Caco-2 (cell line): ENCODE measurements around the gene TRMT10B. TPM values are rescaled to one million over a fixed set of nuclear protein-coding genes. Genes with fewer than 3 reads are reported as not detected.

Experiments
- Bru-seq: library from RNA; stranded (reverse); fragments of 400-500 nt; gene quantifications from one replicate; lab custom pipeline; 2021; lab: Mats Ljungman, UMichigan
- BruChase-seq, 2 experiments: library from RNA; stranded (reverse); fragments of 400-500 nt; gene quantifications; one replicate each; lab custom pipeline; 2021; lab: Mats Ljungman, UMichigan
- BruUV-seq: library from RNA; stranded (reverse); fragments of 400-500 nt; replicated peaks from 2 replicates; lab custom pipeline; 2021; lab: Mats Ljungman, UMichigan
- CTCF ChIA-PET: fragments of 300-600 bp; sonication (Branson Sonifier 250); formaldehyde crosslinking; loops from one replicate; lab custom pipeline; 2022; ENCODE audit warnings: antibody characterized with exemption; lab: Charles Lee
- POLR2A ChIA-PET: fragments of 300-600 bp; sonication (Branson Sonifier 250); formaldehyde crosslinking; loops from one replicate; lab custom pipeline; 2022; ENCODE audit warnings: antibody characterized with exemption; lab: Charles Lee
- DNase-seq, 2 experiments: peaks; one replicate each; pipeline versions ENCODE4 v3.0.0 to v3.0.0-alpha.2; 2020 to 2022
- H3K27me3 ChIP-seq: replicated peaks from 2 replicates; pipeline ENCODE4 v1.6.0; 2011; ENCODE audit warnings: low read length; ENCODE audit not compliant: control insufficient read depth, insufficient read depth
- H3K36me3 ChIP-seq: 2 replicates; pipeline ENCODE4 v1.5.1; 2011; ENCODE audit warnings: low read length; ENCODE audit not compliant: control insufficient read depth, insufficient read depth
- H3K4me1 ChIP-seq: fragments of 250-450 bp; sonication (Bioruptor Pico); 2 replicates; pipeline ENCODE4 v1.5.1; 2020; ENCODE audit warnings: mild to moderate bottlenecking
- H3K4me3 ChIP-seq: 2 replicates; pipeline ENCODE4 v1.5.1; 2011; ENCODE audit warnings: low read depth, mild to moderate bottlenecking, control low read depth, low read length
- H3K9me3 ChIP-seq: fragments of 250-450 bp; sonication (Bioruptor Pico); 2 replicates; pipeline ENCODE4 v1.5.1; 2020; ENCODE audit warnings: mild to moderate bottlenecking, moderate library complexity
- H3K27ac Mint-ChIP-seq: one replicate; pipeline ENCODE4 v1.8.0; 2022; ENCODE audit warnings: mixed read lengths; ENCODE audit not compliant: unreplicated experiment
- H3K27me3 Mint-ChIP-seq: one replicate; pipeline ENCODE4 v1.8.0; 2022; ENCODE audit warnings: mixed read lengths; ENCODE audit not compliant: insufficient read depth, unreplicated experiment
- H3K36me3 Mint-ChIP-seq: one replicate; pipeline ENCODE4 v1.8.0; 2022; ENCODE audit warnings: mild to moderate bottlenecking, mixed read lengths; ENCODE audit not compliant: insufficient read depth, unreplicated experiment
- H3K4me1 Mint-ChIP-seq: one replicate; pipeline ENCODE4 v1.8.0; 2022; ENCODE audit warnings: low read depth, mixed read lengths; ENCODE audit not compliant: unreplicated experiment
- H3K4me3 Mint-ChIP-seq: one replicate; pipeline ENCODE4 v1.8.0; 2022; ENCODE audit warnings: mild to moderate bottlenecking, moderate library complexity, mixed read lengths; ENCODE audit not compliant: unreplicated experiment
- H3K9me3 Mint-ChIP-seq: one replicate; pipeline ENCODE4 v1.8.0; 2022; ENCODE audit warnings: mixed read lengths; ENCODE audit not compliant: unreplicated experiment
- CTCF ChIP-seq, 2 experiments: fragments of 200-600 bp in 1 of 2; IDR thresholded peaks; 1 replicate in 1 of 2; 2 replicates in 1 of 2; pipeline versions ENCODE4 v1.5.1 to v1.8.0; 2011 to 2022; ENCODE audit warnings: antibody characterized with exemption in 1 of 2, control low read depth in 1 of 2, inconsistent platforms in 1 of 2, low read depth in 1 of 2, low read length in 1 of 2, mild to moderate bottlenecking in 1 of 2, moderate library complexity in 1 of 2; ENCODE audit not compliant: insufficient read depth in 1 of 2, severe bottlenecking in 1 of 2, unreplicated experiment in 1 of 2
- intact Hi-C: fragments of 100-400 bp; cut with micrococcal nuclease; formaldehyde crosslinking; loops from one replicate; pipeline ENCODE4 v1.10.0; 2022; ENCODE audit not compliant: unreplicated experiment
- long read RNA-seq: library from polyadenylated mRNA; stranded (forward); transcript quantifications from one replicate; pipeline ENCODE4 v2.0.0, GENCODE V29; 2022
- total RNA-seq: library from RNA; stranded (reverse); gene quantifications from 2 replicates; pipeline ENCODE4 v1.2.3, GENCODE V29; 2022

The TRMT10B gene
- total RNA-seq: 7.8 and 10.0 TPM in 2 replicates
- percentile 67 among the genes with signal in this experiment for Bru-seq, nascent RNA
- BruChase-seq, experiment 1, labeled RNA remaining after a 2-hour chase: percentile 67 among the genes with signal in this experiment
- percentile 63 among the genes with signal in this experiment for BruChase-seq, experiment 2, labeled RNA remaining after a 6-hour chase
- long read RNA-seq, transcript TRMT10B-201 (9 exons, 2,281 nt): major isoform, 5 of 49 reads
- long read RNA-seq, partial matches to known transcripts: 2 of 49 reads
- long read RNA-seq, other reads (novel, unspliced or antisense): 41 of 49 reads

- intact Hi-C loops: loop anchor here (2.0 kb wide), 1 partner anchor 31 kb away; the partner anchor contains the start of gene EXOSC3
- Mint-ChIP-seq H3K4me1 (peaks cover 5% of the 10 kb centered on the region), H3K9me3 (no peaks in the 10 kb centered on the region), H3K27me3 (no peaks in the 10 kb centered on the region), H3K27ac (peak within 1 kb of the TSS; percentile 39), H3K36me3 (peaks cover 4% of the 10 kb centered on the region), H3K4me3 (peak within 1 kb of the TSS; percentile 75)
- peak within 1 kb of the TSS; percentile 95 for H3K4me3 ChIP-seq
- peak; percentile 68 to 80 for DNase-seq
- H3K9me3 ChIP-seq: no peaks in the 10 kb centered on the region
- peak in 1 of 2 experiments; percentile 9 for TF ChIP-seq CTCF (IDR thresholded peaks at IDR 0.05; ENCODE audit: insufficient read depth in 1 of 2, low read depth in 1 of 2, low read length in 1 of 2, severe bottlenecking in 1 of 2, unreplicated experiment in 1 of 2)
- CTCF ChIA-PET: no interaction called here
- H3K27me3 ChIP-seq: no peaks in the 10 kb centered on the region
- H3K4me1 ChIP-seq: no peaks in the 10 kb centered on the region
- POLR2A ChIA-PET: interaction anchor here (1.2 kb wide), 1 partner anchor 268 kb away, joined by 6 read pairs; the partner anchor contains the start of gene POLR1E
- no peaks in the 10 kb centered on the region for H3K36me3 ChIP-seq
- BruUV-seq: TSS peak; percentile 69
Measured at GRCh38 chr9:37753489-37754190, at the start of gene TRMT10B. TSS of gene TRMT10B (plus strand) at chr9:37753805. CDS start at chr9:37761932, 8,127 bp downstream.

GRCh38 chr9:37705787-37706186 is 47.8 kb upstream of the TRMT10B start:
- DNase-seq: no peak
- ChIA-PET POLR2A (no interaction called here), CTCF (no interaction called here)
- no peak for TF ChIP-seq CTCF (IDR thresholded peaks at IDR 0.05; ENCODE audit: insufficient read depth in 1 of 2, low read depth in 1 of 2, low read length in 1 of 2, severe bottlenecking in 1 of 2, unreplicated experiment in 1 of 2)
- Histone ChIP-seq H3K36me3 (no peaks in the 10 kb centered on the region), H3K4me3 (no peak overlapping the region), H3K27me3 (no peaks in the 10 kb centered on the region), H3K4me1 (peaks cover 5% of the 10 kb centered on the region; the same call in 1 of the 2 replicates), H3K9me3 (no peaks in the 10 kb centered on the region)
- Mint-ChIP-seq H3K9me3 (no peaks in the 10 kb centered on the region), H3K4me3 (no peak overlapping the region), H3K27ac (no peak overlapping the region), H3K27me3 (peaks cover 11% of the 10 kb centered on the region), H3K36me3 (no peaks in the 10 kb centered on the region), H3K4me1 (peaks cover 7% of the 10 kb centered on the region)
- intact Hi-C loops: loop anchor here (10.0 kb wide), 1 partner anchor 221 kb away; the partner anchor contains the start of gene POLR1E
- no TSS peak for BruUV-seq

- peaks cover under 1% of the 10 kb centered on the region; the same call in 1 of the 2 replicates for H3K4me1 ChIP-seq
- H3K27me3 ChIP-seq: no peaks in the 10 kb centered on the region
- H3K36me3 Mint-ChIP-seq: no peaks in the 10 kb centered on the region
- H3K36me3 ChIP-seq: no peaks in the 10 kb centered on the region
- peaks cover 3% of the 10 kb centered on the region for H3K4me1 Mint-ChIP-seq
- peaks cover 11% of the 10 kb centered on the region for H3K27me3 Mint-ChIP-seq
- no peaks in the 10 kb centered on the region for H3K9me3 ChIP-seq
- CTCF ChIA-PET: no interaction called here
- DNase-seq: no peak
- no peak overlapping the region for H3K4me3 ChIP-seq
- POLR2A ChIA-PET: no interaction called here
- H3K4me3 Mint-ChIP-seq: no peak overlapping the region
- H3K9me3 Mint-ChIP-seq: no peaks in the 10 kb centered on the region
- no TSS peak for BruUV-seq
- H3K27ac Mint-ChIP-seq: no peak overlapping the region
- TF ChIP-seq CTCF (IDR thresholded peaks at IDR 0.05; ENCODE audit: insufficient read depth in 1 of 2, low read depth in 1 of 2, low read length in 1 of 2, severe bottlenecking in 1 of 2, unreplicated experiment in 1 of 2): no peak
- intact Hi-C loops: loop anchor here (10.0 kb wide), 1 partner anchor 221 kb away; the partner anchor contains the start of gene POLR1E
Measured at GRCh38 chr9:37706290-37706689, 47.3 kb upstream of the TRMT10B start.
